SK-N-SH treated with all-trans-retinoic acid at 6 μM for 48 hours (cell line): ENCODE measurements around the gene OXSR1.
A peak's percentile ranks its signal among the peaks of the same experiment; 100 is the strongest.

ENCODE experiments used
- ATAC-seq: fragments of 200-7000 bp; cut with Tn5 transposase; 3 replicates; pipeline ENCODE4 v1.9.1; 2020; ENCODE audit warnings: mild to moderate bottlenecking, moderate library complexity
- ARNTL ChIP-seq: fragments of 450-650 bp; formaldehyde crosslinking; IDR thresholded peaks from 2 replicates; pipeline ENCODE4 v1.5.0; 2020; ENCODE audit warnings: low read depth, mild to moderate bottlenecking, moderate library complexity, borderline replicate concordance
- BACH2 ChIP-seq: fragments of 250-450 bp; sonication (Bioruptor Pico); IDR thresholded peaks from 2 replicates; pipeline ENCODE4 v1.9.0; 2021; ENCODE audit warnings: mild to moderate bottlenecking, borderline replicate concordance
- CSDC2 ChIP-seq: fragments of 250-450 bp; sonication (Bioruptor Pico); IDR thresholded peaks from 2 replicates; pipeline ENCODE4 v1.5.0; 2020; ENCODE audit warnings: mild to moderate bottlenecking, moderate library complexity
- ESRRG ChIP-seq: fragments of 250-450 bp; sonication (Bioruptor Pico); IDR thresholded peaks from 2 replicates; pipeline ENCODE4 v1.6.1; 2021; ENCODE audit warnings: mild to moderate bottlenecking
- GLIS3 ChIP-seq: fragments of 250-450 bp; sonication (Bioruptor Pico); IDR thresholded peaks from 2 replicates; pipeline ENCODE4 v1.5.0; 2020; ENCODE audit warnings: mild to moderate bottlenecking, moderate library complexity
- ISL1 ChIP-seq: fragments of 250-450 bp; sonication (Bioruptor Pico); IDR thresholded peaks from 2 replicates; pipeline ENCODE4 v2.1.2; 2022; ENCODE audit warnings: mild to moderate bottlenecking, moderate library complexity
- PPARA ChIP-seq: fragments of 250-450 bp; sonication (Bioruptor Pico); IDR thresholded peaks from 2 replicates; pipeline ENCODE4 v1.5.0; 2020; ENCODE audit warnings: mild to moderate bottlenecking, borderline replicate concordance
- RARB ChIP-seq: fragments of 250-450 bp; sonication (Bioruptor Pico); IDR thresholded peaks from 2 replicates; pipeline ENCODE4 v1.8.0; 2021; ENCODE audit warnings: mild to moderate bottlenecking, moderate library complexity
- SNAI2 ChIP-seq: fragments of 250-450 bp; sonication (Bioruptor Pico); IDR thresholded peaks from 2 replicates; pipeline ENCODE4 v1.5.0; 2020; ENCODE audit warnings: mild to moderate bottlenecking, moderate library complexity
- TOX ChIP-seq: fragments of 250-450 bp; sonication (Bioruptor Pico); IDR thresholded peaks from 2 replicates; pipeline ENCODE4 v1.8.0; 2021; ENCODE audit warnings: mild to moderate bottlenecking, moderate library complexity, borderline replicate concordance
- ZC3H10 ChIP-seq: fragments of 250-450 bp; sonication (Bioruptor Pico); IDR thresholded peaks from 2 replicates; pipeline ENCODE4 v1.5.1; 2021; ENCODE audit warnings: mild to moderate bottlenecking, moderate library complexity
- ZFP3 ChIP-seq: fragments of 250-450 bp; sonication (Bioruptor Pico); IDR thresholded peaks from 2 replicates; pipeline ENCODE4 v1.5.0; 2020; ENCODE audit warnings: mild to moderate bottlenecking, moderate library complexity
- ZFP30 ChIP-seq: fragments of 450-650 bp; formaldehyde crosslinking; IDR thresholded peaks from 2 replicates; pipeline ENCODE4 v1.5.0; 2022; ENCODE audit warnings: mild to moderate bottlenecking, moderate library complexity
- ZNF565 ChIP-seq: fragments of 450-650 bp; formaldehyde crosslinking; conservative IDR thresholded peaks from 2 replicates; pipeline ENCODE4 v1.5.0; 2020; ENCODE audit warnings: low read depth, mild to moderate bottlenecking, moderate library complexity
- ZNF70 ChIP-seq: fragments of 450-650 bp; formaldehyde crosslinking; IDR thresholded peaks from 2 replicates; pipeline ENCODE4 v1.5.0; 2020; ENCODE audit warnings: mild to moderate bottlenecking, moderate library complexity
- ZNF8 ChIP-seq: fragments of 450-650 bp; formaldehyde crosslinking; IDR thresholded peaks from 2 replicates; pipeline ENCODE4 v1.5.0; 2020; ENCODE audit warnings: mild to moderate bottlenecking, moderate library complexity
- TF ChIP-seq, protein P1 (sequence below): fragments of 250-450 bp; sonication (Bioruptor Pico); IDR thresholded peaks from 2 replicates; pipeline ENCODE4 v1.5.1; 2021; ENCODE audit warnings: mild to moderate bottlenecking, moderate library complexity
- TF ChIP-seq, protein P2 (sequence below): fragments of 250-450 bp; sonication (Bioruptor Pico); IDR thresholded peaks from 2 replicates; pipeline ENCODE4 v1.5.0; 2020; ENCODE audit warnings: mild to moderate bottlenecking, moderate library complexity
- TF ChIP-seq, protein P3 (sequence below): fragments of 250-450 bp; sonication (Bioruptor Pico); IDR thresholded peaks from 2 replicates; pipeline ENCODE4 v1.8.0; 2020; ENCODE audit warnings: mild to moderate bottlenecking, moderate library complexity, borderline replicate concordance
- TF ChIP-seq, protein P4 (sequence below): fragments of 250-450 bp; sonication (Bioruptor Pico); IDR thresholded peaks from 2 replicates; pipeline ENCODE4 v1.5.1; 2020; ENCODE audit warnings: low read depth, mild to moderate bottlenecking, moderate library complexity

The OXSR1 gene

DNA sequence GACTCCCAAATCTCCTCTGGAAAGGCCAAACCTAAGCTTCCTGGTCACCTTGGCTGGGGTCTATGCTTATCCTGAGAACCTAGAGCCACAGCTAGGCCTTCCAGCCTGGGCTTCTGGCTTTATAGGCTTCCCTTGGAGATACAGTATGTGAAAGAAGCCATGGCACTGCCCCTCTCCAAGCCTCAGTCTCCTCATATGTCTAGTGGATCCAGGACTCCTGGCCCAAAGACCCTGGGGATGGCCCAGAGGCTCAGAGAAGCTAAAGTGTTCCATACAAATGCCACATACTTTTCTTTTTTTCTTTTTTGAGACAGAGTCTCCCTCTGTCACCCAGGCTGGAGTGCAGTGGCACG, 37.1 kb upstream of the OXSR1 start:
- TF ChIP-seq PPARA (CRISPR knock-in tag) (no peak), ZFP30 (CRISPR knock-in tag) (no peak), ZNF70 (no peak), ZC3H10 (CRISPR knock-in tag) (no peak)
- no peak for ATAC-seq

DNA sequence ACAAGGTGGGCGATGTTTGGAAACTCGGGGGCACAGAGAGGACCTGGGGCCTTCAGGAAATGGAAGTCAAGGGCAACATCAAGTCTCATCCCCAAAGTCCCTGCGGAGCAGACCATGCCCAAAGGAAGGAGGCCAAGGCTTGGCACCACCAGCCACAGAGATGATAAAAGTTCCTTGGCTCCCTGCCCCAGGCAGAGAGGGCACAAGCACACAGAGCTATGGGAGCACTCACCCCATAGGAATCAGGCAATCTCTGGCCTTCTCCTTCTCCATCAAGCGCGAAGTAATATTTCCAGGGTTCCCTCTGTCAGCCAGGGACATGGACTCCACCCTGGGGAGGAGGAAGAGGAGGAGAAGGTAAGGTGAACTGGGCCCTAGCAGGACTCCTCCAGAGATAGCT, 36.3 kb upstream of the OXSR1 start:
- no peak for TF ChIP-seq ZC3H10 (CRISPR knock-in tag)
- TF ChIP-seq ARNTL (CRISPR knock-in tag): no peak
- TF ChIP-seq, protein P1, sequence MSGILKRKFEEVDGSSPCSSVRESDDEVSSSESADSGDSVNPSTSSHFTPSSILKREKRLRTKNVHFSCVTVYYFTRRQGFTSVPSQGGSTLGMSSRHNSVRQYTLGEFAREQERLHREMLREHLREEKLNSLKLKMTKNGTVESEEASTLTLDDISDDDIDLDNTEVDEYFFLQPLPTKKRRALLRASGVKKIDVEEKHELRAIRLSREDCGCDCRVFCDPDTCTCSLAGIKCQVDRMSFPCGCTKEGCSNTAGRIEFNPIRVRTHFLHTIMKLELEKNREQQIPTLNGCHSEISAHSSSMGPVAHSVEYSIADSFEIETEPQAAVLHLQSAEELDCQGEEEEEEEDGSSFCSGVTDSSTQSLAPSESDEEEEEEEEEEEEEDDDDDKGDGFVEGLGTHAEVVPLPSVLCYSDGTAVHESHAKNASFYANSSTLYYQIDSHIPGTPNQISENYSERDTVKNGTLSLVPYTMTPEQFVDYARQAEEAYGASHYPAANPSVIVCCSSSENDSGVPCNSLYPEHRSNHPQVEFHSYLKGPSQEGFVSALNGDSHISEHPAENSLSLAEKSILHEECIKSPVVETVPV (CRISPR knock-in tag): no peak
- TF ChIP-seq ISL1 (CRISPR knock-in tag): no peak
- no peak for TF ChIP-seq TOX (CRISPR knock-in tag)
- TF ChIP-seq, protein P2, sequence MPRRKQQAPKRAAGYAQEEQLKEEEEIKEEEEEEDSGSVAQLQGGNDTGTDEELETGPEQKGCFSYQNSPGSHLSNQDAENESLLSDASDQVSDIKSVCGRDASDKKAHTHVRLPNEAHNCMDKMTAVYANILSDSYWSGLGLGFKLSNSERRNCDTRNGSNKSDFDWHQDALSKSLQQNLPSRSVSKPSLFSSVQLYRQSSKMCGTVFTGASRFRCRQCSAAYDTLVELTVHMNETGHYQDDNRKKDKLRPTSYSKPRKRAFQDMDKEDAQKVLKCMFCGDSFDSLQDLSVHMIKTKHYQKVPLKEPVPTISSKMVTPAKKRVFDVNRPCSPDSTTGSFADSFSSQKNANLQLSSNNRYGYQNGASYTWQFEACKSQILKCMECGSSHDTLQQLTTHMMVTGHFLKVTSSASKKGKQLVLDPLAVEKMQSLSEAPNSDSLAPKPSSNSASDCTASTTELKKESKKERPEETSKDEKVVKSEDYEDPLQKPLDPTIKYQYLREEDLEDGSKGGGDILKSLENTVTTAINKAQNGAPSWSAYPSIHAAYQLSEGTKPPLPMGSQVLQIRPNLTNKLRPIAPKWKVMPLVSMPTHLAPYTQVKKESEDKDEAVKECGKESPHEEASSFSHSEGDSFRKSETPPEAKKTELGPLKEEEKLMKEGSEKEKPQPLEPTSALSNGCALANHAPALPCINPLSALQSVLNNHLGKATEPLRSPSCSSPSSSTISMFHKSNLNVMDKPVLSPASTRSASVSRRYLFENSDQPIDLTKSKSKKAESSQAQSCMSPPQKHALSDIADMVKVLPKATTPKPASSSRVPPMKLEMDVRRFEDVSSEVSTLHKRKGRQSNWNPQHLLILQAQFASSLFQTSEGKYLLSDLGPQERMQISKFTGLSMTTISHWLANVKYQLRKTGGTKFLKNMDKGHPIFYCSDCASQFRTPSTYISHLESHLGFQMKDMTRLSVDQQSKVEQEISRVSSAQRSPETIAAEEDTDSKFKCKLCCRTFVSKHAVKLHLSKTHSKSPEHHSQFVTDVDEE (CRISPR knock-in tag): no peak
- no peak for ATAC-seq

DNA sequence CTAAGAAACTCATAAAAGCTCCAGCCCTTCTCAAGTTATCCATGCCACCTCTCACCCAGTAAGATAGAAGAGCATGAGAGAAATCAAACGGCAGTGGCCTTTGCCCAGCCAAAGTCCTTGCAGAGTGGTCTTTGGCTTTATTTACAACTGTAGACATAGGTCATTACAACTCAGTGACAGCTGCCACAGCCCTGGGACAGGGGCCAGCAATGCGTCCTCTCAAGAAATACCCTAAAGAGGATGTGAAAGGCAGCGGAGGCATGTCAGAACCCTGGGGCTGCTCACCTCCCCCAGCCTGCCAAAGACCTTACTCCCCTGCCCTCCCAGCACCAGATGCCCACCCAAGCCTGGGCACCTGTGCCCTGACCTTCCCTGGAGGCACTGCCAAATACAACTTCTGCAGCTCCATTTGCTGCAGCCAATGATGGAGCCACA, 34.7 kb upstream of the OXSR1 start:
- ATAC-seq: no peak
- no peak for TF ChIP-seq ISL1 (CRISPR knock-in tag)
- TF ChIP-seq ESRRG (CRISPR knock-in tag): no peak
- TF ChIP-seq SNAI2 (CRISPR knock-in tag): no peak
- TF ChIP-seq, protein P3, sequence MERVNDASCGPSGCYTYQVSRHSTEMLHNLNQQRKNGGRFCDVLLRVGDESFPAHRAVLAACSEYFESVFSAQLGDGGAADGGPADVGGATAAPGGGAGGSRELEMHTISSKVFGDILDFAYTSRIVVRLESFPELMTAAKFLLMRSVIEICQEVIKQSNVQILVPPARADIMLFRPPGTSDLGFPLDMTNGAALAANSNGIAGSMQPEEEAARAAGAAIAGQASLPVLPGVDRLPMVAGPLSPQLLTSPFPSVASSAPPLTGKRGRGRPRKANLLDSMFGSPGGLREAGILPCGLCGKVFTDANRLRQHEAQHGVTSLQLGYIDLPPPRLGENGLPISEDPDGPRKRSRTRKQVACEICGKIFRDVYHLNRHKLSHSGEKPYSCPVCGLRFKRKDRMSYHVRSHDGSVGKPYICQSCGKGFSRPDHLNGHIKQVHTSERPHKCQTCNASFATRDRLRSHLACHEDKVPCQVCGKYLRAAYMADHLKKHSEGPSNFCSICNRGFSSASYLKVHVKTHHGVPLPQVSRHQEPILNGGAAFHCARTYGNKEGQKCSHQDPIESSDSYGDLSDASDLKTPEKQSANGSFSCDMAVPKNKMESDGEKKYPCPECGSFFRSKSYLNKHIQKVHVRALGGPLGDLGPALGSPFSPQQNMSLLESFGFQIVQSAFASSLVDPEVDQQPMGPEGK (CRISPR knock-in tag): no peak
- TF ChIP-seq GLIS3 (CRISPR knock-in tag): no peak

DNA sequence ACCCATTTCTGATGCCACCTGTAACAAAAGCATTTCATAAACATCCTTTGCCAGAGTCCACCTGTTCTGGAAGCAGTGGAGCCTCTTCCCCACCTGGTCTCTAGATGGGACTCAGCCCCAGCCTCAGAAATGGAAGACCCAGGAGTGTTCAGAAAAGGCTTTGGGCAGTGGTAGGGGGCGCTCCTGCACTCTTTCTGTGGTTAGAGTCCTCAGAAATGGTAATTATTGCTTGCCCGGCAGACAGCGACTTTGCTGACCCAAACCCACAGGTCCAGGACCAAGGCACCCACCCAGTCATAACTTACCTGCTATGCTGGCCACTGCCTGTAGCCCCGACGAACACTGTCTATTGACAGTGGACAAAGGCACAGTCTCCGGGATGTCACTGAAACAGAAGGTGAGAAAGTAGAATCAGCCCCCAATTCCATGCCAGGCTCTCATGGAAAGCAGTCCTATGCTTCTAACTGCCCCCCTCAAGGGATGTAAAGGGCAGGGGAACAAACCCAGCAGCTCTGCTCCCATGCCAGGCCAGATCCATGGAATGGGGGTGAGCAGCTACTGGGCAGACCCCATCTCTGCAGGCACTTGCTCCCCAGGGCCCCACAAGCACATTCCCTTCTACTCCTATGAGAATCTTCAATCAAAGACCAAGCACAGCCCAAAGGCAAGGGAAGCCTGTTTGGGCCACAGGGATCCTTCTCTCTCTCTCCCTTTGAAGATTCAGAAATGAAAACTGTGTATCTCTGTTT, 33.5 kb upstream of the OXSR1 start:
- ATAC-seq: peak; percentile 78
- TF ChIP-seq BACH2 (CRISPR knock-in tag) (no peak), GLIS3 (CRISPR knock-in tag) (no peak), ESRRG (CRISPR knock-in tag) (no peak), ARNTL (CRISPR knock-in tag) (no peak), RARB (CRISPR knock-in tag) (no peak), CSDC2 (CRISPR knock-in tag) (no peak), ZNF8 (CRISPR knock-in tag) (no peak), ISL1 (CRISPR knock-in tag) (no peak), ZC3H10 (CRISPR knock-in tag) (no peak), ZFP3 (CRISPR knock-in tag) (no peak), ZNF565 (CRISPR knock-in tag) (no peak)
- TF ChIP-seq, protein P1 (CRISPR knock-in tag): no peak
- TF ChIP-seq, protein P2 (CRISPR knock-in tag): no peak
- TF ChIP-seq, protein P4, sequence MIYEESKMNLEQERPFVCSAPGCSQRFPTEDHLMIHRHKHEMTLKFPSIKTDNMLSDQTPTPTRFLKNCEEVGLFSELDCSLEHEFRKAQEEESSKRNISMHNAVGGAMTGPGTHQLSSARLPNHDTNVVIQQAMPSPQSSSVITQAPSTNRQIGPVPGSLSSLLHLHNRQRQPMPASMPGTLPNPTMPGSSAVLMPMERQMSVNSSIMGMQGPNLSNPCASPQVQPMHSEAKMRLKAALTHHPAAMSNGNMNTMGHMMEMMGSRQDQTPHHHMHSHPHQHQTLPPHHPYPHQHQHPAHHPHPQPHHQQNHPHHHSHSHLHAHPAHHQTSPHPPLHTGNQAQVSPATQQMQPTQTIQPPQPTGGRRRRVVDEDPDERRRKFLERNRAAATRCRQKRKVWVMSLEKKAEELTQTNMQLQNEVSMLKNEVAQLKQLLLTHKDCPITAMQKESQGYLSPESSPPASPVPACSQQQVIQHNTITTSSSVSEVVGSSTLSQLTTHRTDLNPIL (CRISPR knock-in tag): no peak
- TF ChIP-seq, protein P3 (CRISPR knock-in tag): no peak
